NCI-H82 treated with DMSO at 0.1 percent for 48 hours (cell line): ENCODE measurements around the gene LNP1.
"Not testable (repeated sequence)": the region's sequence is repeated elsewhere in the genome, so short reads cannot be mapped to it uniquely, and the experiment has no call there.

Experiments used
- DNase-seq: peaks from one replicate; lab custom pipeline; 2025; ENCODE audit not compliant: unreplicated experiment; lab: John Stamatoyannopoulos, UW

The LNP1 gene

DNA sequence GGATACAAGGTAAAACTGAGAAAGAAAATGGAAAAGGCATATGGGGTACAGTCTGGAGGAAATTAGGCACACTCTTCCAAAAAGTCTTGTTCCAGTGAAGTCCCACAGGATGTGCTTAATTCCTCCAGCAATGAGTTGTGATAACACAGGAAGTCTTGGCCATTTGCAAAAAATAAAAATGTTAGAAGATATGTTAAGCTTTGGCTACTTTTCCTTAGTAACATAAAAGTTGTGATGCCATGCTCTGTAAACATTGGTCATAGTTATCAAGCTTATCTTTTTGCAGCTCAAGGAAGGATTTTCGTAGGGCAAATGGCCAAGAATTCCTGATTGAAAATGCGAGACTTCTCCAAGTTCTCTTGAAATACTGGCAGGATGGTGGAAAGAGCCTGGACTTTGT is 26.4 kb downstream of the LNP1 start:
- no peak for DNase-seq

DNA sequence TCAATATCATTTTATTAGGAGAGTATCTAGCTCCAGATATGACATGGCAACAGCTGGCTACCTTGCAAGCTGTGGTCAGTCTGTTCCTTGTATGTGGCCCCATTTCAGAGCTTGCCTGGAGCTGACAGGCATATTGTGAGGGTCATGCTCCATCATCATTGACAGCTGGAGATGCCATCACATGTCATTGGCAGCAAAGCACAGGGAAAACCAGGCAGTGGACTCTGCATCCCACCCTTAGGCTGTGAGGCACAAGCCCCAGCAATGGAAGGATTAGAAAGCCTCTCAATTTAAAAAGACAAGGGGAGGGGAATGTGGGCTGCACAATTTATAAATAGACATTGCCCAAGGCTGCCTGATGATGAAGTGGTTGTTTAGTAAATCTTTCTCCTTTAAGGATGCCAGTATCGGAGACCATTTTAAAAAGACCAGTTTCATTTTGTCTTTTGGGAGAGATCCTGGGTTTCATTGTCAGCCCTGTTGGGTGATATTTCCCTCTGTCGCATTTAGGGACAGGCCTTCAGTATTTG is 27.9 kb downstream of the LNP1 start:
- DNase-seq: peak; percentile 18

DNA sequence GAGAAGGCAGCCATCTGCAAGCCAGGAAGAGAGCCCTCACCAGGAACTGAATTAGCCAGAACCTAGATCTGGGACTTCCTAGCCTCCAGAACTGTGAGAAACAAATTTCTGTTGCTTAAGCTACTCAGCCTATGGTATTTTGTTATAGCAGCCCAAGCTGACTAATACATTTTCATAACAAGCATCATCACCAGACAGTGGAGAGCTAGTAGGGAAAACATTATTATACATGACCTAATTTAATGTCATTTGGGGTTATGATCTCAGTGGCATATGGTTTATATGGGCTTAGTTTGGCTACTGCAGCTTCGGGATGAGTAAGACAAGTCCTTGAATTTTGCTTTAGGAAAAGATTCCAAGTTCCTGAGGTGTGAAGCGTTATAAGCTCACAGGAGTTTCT is 35.6 kb downstream of the LNP1 start:
- peak; percentile 76 for DNase-seq

DNA sequence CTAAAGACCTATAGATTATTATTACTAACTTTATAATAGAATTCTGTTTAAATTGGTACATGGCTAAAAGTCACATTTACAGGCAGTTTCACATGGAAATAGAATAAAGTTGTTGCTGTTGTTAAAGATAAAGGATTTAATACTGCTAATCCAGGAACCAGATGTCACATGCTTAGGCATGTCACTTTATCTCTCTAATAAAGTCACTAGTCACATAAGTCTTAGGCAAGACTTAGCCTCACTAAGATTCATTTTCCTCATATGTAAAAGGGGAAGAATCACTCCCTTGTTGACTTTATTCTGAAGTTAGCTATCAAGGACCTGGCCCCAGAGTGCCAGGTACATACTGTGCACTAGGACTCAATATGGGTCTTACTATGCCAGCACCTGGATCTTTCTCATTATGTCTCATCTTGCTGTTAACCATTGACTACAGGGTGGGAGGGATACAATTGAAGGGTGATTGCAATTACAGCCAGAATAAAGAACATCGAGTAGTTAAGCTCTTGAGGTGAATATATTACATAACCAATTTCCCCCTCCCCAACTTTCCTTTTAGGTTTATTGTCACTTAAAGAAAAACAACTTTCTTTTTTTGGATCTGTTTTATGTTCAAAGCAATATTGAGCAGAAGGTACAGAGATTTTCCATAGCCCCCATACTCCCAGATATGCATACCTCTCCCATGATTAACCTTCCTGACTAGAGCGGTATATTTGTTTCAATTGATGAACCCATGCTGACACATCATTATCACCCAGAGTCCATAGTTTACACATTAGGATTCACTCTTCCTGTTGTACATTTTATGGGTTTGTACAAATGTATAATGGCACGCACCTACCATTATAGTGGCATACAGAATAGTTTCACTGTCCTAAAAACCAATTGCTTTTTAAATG is 36.6 kb downstream of the LNP1 start:
- DNase-seq: peak; percentile 84

DNA sequence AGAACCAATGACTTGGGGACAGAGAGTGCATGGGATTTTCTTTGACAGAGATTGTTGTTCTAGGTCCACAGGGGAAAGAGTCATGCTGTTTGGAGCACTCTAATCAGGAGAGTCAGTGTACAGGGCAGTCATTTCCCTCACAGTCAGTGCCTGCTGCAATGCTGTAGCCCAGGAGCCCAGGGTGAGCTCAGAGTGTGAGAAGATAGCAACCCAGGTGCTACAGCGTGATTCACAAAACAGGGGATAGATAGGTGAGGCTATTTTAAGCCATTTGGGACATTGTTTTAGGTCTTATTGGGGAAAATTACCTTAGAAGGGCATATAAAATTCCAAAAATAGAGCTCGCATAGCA is 37.3 kb downstream of the LNP1 start:
- no peak for DNase-seq

DNA sequence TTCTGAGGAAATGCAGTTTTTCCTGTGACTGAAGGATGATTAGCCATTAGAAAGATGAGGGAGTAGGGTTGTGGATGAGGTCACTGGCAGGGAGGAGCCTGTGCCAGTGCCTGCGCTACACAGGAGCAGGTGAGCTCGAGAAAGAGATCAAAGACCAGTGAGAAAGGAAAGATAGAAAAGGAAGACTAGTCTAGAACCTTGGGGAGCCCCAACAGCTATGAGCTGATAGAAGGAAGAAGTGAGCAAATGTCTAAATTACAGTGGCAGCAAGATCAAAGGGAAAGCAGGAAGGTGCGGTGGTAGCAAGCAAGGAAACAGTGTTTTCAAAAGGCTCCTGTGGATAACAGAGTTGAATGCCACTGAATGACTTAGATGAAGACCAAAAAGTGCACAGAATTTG is 39.6 kb downstream of the LNP1 start:
- DNase-seq: no peak

DNA sequence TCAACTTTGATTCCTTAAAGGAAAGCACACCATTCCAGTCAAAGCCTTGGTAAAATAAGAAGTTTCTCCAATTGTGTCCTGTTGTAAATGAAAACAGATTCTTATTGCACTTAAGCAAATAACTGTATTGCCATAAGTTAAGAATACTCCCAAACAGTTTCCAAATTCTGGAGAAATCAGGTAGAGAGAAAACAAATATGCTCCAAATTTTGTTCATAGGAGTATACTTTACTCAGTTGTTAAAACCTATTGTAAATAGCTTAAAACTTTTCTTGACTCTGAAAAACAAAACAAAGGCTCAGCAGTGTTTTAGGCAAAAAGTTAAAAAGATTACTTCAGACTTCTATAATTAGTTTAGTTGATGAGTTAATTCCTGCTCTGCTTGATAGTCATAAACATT is 42.4 kb downstream of the LNP1 start:
- DNase-seq: no peak

DNA sequence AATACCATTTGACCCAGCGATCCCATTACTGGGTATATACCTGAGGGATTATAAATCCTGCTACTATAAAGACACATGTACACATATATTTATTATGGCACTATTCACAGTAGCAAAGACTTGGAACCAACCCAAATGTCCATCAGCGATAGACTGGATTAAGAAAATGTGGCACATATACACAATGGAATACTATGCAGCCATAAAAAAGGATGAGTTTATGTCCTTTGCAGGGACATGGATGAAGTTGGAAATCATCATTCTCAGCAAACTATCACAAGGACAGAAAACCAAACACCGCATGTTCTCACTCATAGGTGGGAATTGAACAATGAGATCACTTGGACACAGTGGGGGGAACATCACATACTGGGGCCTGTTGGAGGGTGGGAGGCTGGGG is 45.7 kb downstream of the LNP1 start:
- not testable (repeated sequence) for DNase-seq

DNA sequence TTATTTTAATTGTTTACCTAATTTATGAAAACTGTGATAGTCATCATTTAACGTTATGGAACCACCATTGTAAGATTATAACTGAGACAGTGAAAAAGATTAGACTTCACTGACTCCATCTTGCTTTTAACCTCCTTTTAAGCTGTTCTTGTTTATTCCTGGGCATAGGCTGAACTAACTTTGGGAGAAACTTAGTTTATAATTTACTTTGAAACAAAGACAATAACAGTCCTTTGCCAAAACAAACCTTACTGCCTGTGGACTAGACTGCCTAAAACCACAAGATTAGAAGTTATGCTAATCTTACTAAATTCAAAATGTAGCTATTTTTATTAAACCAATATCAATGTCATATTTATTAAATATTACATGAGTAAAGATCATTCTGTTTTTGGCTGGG is 46.7 kb downstream of the LNP1 start:
- DNase-seq: no peak

DNA sequence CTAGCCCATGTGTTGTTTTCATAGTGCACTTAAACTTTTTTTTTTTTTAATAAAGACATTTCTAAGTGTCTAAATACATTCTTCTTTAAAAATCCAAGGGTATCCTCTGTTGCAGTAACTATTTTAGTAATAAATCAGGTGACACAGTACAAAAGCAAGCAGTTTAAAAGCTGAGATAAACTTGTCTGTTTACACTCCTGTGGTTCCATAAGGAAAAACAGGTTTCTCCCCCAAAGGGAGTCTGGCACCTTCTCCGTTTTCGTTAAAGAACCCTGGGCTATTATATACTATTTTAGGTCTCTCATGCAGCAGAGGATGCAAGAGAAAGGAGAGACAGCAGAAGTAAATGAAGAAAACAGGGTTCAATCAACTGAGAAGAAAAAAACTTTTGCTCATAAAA is 47.9 kb downstream of the LNP1 start:
- no peak for DNase-seq

DNA sequence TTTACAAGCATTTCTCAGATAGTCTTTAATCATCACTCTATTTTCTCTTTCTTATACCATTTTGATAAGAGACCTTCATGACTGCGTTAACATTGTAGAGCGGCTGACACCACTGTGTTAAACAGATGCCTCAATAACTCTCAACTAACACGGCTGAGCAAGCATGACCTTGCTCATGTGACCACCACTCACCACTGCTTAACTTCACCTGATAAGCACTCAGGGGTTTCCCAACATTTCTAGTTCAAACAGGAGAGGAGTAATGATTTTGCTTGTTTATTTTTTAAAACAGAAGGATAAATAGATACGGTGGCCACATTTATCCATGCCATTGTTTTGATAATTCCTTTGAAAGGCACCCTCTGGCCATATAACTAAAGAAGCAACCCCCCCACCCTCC is 53.3 kb downstream of the LNP1 start:
- no peak for DNase-seq

DNA sequence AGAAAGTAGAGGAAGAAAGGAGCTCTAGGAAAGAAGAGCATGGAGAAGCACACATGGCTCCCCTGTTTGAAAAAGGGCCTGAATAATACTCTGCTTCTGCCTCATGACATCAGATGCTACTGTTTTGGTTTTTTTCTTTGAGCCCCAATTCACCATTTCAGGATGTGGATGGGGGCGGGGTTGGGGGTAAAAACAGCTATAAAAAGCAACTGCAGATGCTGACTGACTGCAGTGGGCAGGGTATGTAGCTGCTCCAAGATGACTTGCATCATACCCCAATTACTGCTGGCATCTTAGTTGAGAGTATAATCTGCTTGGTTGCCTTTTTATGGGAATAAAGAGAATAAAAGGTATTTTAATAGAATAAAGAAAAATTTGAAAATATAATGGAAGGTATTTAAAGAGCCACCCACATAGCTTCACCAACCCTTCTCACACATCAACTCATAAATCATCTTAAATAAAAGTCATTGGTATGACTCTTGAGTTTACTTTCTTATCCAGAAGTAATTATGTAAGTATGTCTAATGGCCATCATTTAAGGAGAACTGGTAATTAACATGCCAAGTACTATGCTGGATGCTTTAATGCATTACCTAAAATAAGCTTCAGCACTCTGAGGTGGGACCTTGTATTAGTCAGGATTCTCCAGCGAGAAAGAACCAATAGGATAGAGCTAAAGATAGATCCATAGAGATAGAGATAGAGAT is 54.7 kb downstream of the LNP1 start:
- no peak for DNase-seq

DNA sequence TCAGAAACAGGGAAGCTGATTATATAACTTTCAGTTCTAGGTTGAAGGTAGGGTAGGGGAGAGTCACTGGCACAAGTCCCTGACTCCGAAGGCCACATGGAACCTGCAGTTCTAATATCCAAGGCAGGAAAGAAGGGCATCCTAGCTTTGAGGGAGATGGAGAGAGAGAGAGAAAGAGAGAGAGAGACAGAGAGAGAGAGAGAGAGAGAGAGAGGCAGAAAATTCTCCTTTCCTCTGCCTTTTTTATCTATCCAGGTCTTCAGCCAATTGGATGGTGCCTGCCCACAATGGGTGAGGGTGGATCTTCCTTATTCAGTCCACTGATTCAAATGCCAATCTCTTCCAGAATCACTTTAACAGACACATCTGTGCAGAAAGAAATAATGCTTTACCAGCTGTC is 55.4 kb downstream of the LNP1 start:
- DNase-seq: no peak

DNA sequence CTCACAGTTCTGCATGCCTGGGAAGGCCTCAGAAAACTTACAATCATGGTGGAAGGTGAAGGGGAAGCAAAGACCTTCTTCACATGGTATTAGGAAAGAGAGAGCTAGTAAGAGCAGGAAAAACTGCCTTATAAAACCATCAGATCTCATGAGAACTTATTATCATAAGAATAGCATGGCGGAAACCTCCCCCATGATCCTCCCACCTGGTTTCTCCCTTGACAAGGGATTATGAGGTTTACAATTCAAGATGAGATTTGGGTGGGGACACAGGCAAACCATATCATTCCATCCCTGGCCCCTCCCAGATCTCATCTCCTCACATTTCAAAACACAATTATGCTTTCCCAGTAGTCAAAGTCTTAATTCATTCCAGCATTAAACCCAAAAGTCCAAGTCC is 56.5 kb downstream of the LNP1 start:
- no peak for DNase-seq

DNA sequence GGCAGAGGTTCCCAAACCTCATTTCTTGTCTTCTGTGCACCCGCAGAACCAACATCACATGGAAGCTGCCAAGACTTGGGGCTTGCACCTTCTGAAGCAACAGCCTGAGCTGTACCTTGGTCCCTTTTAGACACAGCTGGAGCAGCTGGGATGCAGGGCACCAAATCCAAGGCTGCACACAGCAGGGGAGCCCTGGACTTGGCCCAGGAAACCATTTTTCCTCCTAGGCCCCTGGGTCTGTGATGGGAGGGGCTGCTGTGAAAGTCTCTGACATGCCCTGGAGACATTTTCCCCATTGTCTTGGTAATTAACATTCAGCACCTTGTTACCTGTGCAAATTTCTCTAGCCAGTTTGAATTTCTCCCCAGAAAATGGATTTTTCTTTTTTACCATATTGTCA is 57.5 kb downstream of the LNP1 start:
- no peak for DNase-seq

DNA sequence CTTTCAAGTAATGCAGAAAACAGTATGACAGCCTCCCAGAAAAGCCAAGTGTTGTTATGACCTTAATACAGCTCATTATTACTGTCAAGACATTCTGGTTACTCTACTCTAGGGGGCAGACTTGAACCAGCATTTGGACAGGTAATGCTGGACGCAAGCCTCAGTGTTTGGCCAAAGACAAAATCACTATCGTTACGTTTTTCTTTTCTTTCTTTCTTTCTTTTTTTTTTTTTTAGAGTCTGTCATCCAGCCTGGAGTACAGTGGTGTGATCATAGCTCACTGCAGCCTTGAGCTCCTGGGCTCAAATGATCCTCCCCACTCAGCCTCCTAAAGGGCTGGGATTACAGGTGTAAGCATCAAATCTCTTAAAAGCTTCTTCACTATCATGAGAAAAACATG is 61.7 kb downstream of the LNP1 start:
- DNase-seq: peak; percentile 47

DNA sequence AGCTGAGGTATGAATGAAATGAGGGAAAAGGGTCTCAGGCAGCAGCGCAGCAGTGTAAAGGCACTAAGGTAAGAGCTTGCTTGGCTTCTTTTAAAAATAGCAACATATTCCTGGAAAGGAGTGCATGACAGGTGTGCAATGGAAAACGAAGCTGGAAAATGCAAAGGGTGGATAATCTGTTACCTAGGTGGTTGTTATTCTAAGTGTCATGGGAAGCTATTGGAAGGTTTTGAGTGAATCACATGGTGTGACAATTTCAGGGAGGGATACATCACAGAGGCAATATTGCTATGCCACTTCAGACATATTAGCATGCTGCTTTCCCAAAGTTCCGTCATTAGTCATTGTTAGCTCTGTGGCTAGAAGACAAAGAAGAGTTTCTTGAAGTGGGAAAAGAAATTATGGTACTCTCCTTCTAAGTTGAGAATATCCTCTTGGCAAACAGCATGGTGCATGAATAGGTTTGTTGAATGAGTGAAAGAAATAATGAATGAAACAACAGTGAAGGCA is 62.4 kb downstream of the LNP1 start:
- no peak for DNase-seq

DNA sequence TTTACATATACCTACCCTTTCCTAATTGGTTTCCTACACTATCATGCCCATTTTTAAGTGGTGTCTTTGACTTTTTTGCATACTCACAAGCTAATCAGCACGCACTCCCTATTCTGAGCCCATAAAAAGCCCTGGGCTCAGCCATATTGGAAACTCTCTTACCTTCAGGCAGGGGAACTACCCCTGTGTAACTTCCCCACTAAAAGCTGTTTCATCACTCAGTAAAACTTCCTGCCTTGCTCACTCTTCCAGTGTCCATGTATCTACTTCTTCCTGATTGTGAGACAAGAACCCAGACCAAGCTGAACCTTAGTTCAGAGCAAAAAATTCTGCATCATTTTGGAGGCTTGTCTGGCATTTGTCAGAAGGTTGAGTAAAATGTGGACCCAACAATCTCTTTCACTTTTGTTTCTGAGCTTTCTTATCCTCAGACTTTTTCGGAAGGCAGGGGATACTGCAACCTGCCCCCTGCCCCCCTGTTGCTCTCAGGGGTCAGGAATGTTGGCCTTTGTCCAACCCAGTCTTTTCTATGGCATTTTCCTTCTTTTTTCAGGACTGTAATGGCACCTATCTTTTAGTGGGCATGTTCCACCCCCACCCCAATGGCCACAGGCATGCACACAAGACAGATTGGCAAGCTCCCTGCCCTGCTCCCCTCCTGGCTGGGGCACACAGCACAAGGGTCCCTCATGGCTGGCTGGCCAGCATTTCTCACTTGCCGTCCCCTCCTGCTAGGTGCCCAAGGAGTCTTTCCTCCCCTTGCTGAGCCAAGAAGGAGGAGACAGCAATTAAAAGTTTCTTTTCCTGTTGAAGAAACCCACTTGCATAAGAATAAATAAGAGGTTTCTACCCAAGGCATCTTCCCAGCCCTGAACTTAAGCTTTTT is 64.8 kb downstream of the LNP1 start:
- DNase-seq: no peak

DNA sequence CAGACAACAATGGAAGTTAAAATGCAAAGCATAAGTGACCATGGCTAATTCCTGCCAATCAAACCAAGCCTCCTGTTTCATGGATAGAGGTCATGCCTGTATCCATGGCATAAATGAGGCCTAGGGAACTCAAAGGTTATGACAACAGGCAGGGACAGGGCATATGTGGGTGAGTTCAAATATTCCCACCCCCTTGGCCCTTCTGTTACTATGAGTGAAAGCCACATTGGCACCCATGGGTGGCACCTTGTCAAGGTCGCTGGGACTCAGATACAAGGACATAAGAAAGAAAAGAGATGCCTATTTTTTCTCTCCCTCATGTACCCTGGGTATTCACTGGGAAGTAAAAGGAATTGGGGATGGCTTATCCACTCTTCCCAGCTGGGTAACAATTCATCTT is 65.8 kb downstream of the LNP1 start:
- no peak for DNase-seq

DNA sequence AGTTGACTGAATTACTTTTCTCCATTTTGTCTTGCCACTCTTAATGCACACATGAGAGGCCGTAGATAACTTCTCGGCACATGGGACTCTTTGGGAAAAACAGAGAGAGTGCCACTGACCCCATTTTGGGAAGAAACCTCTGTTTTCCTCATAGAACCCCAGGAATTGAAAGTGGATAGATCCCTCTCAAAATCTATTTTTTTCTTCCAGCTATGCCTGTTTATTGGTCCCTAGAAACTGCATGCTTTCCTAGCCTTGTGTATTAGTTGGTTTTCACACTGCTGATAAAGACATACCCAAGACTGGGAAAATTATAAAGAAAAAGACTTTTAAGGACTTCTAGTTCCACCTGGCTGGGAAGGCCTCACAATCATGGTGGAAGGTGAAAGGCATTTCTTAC is 67.3 kb downstream of the LNP1 start:
- no peak for DNase-seq

DNA sequence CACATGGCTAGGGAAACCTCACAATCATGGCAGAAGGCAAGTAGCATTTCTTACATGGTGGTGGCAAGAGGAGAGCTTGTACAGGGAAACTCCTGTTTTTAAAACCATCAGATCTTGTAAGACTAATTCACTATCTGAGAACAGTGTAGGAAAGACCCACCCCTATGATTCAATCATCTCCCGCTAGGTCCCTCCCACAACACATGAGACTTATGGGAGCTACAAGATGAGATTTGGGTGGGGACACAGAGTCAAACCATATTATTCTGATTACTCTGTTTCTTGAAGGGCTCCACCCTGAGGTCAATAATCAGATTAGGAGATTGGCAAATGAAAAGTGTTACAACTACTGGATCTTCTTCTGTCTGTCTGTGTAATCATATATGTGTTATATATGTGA is 69.6 kb downstream of the LNP1 start:
- no peak for DNase-seq
